GM21723 (cell line): ENCODE results near the gene ELN.
A peak's percentile ranks its signal among the peaks of the same experiment; 100 is the strongest.

ENCODE experiments used
- ATAC-seq: cut with Tn5 transposase; IDR thresholded peaks from one replicate; pipeline ENCODE4 v1.9.1; 2021; ENCODE audit warnings: mild to moderate bottlenecking, moderate library complexity; ENCODE audit not compliant: unreplicated experiment

Gene ELN

GRCh38 chr7:74092321-74092963 lies 64.5 kb downstream of the ELN start:
- ATAC-seq = peak; percentile 34

- peak; percentile 67 for ATAC-seq
Measured at GRCh38 chr7:74092964-74093471, 65.0 kb downstream of the ELN start.

- ATAC-seq = peak; percentile 19
Measured at GRCh38 chr7:74093671-74094223, 65.8 kb downstream of the ELN start.

GRCh38 chr7:74094224-74095101 lies 66.5 kb downstream of the ELN start:
- ATAC-seq = peak; percentile 48

- ATAC-seq = no peak
Measured at GRCh38 chr7:74095135-74095534, 67.2 kb downstream of the ELN start.

GRCh38 chr7:74097937-74098614 lies 70.1 kb downstream of the ELN start:
- ATAC-seq = no peak

GRCh38 chr7:74099031-74099430 lies 71.1 kb downstream of the ELN start:
- ATAC-seq = no peak

- peak; percentile 94 for ATAC-seq
Measured at GRCh38 chr7:74101061-74101681, 73.2 kb downstream of the ELN start.

GRCh38 chr7:74103219-74103772 lies 75.3 kb downstream of the ELN start:
- no peak for ATAC-seq

GRCh38 chr7:74104702-74105101 lies 76.7 kb downstream of the ELN start:
- no peak for ATAC-seq

GRCh38 chr7:74105992-74106391 lies 78.0 kb downstream of the ELN start:
- no peak for ATAC-seq

GRCh38 chr7:74106846-74107245 lies 78.9 kb downstream of the ELN start:
- no peak for ATAC-seq

- ATAC-seq = no peak
Measured at GRCh38 chr7:74115326-74115725, 87.4 kb downstream of the ELN start.

GRCh38 chr7:74116356-74116755 lies 88.4 kb downstream of the ELN start:
- no peak for ATAC-seq
